ENCODE data around the gene KCNK7.

DNA sequence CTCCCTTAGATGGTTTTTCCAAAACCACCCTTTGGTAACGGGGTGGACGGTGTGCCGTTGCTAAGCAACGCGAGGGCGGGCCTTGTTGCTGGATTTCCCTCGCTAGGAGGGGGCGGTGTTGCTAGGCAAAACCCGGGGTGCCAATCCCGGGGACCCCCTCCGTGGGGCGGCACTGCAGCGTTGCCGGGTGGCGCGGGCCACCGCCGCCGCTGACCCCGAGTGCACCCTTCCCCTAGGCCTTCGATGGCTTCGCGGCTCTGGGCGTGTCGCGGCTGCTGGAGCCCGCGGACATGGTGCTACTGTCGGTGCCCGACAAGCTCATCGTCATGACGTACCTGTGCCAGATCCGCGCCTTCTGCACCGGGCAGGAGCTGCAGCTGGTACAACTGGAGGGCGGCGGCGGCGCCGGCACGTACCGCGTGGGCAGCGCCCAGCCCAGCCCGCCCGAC is 10.9 kb downstream of the KCNK7 start:
- TF ChIP-seq EZH2phosphoT487 (IDR thresholded peaks at IDR 0.05; ENCODE audit: insufficient read depth, low read depth) (no peak), EZH2 (IDR thresholded peaks at IDR 0.05; ENCODE audit: insufficient read depth, poor library complexity, severe bottlenecking) (no peak)

Measured in GM23248 (cell line).